ENCODE measurements around the gene PLA2G4E.

GRCh38 chr15:42053914-42054313 is 33.1 kb upstream of the PLA2G4E start:
- TF ChIP-seq POLR2A (IDR thresholded peaks at IDR 0.05; ENCODE audit: low read length): no peak
- no peak for TF ChIP-seq GATA1 (IDR thresholded peaks at IDR 0.05; ENCODE audit: low read depth, low read length)
